ENCODE data around the gene SLC24A3. TPM values are rescaled to one million over a fixed set of nuclear protein-coding genes. Genes with fewer than 3 reads are reported as not detected.

SLC24A3 gene
- total RNA-seq, 1 experiment from 2014 or later = not detected

DNA sequence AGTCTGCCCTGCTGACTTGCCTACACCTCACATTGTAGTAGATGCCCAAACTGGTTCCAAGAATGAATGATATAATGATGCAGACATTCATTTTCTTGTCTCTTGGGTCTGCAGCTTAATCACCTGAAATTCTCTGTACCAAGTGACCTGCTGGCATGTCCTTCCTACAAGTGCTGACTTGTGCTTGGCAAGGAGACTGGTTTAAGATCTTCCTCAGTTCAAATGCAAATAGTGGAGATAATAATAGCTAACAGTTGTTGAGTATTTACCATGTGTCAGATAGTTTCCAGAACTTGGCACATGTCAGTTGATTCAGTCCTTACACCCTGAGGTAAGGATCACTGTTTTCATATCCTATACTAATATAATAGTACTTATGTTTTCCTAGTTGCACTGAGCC is 223.4 kb downstream of the SLC24A3 start:
- Histone ChIP-seq H3K79me2 (ENCODE audit: low read depth) (no peaks in the 10 kb centered on the region), H4K20me1 (ENCODE audit: insufficient read depth) (no peaks in the 10 kb centered on the region), H3F3A (ENCODE audit: insufficient read depth, low read depth) (no peaks in the 10 kb centered on the region), H3K36me3 (ENCODE audit: low read depth) (no peaks in the 10 kb centered on the region), H3K9me3 (ENCODE audit: insufficient read depth, low read depth) (no peaks in the 10 kb centered on the region), H3K27me3 (ENCODE audit: insufficient read depth, low read depth) (peaks cover 26% of the 10 kb centered on the region; the same call in 1 of the 2 replicates), H3K4me3 (no peak overlapping the region), H3K27ac (no peak overlapping the region), H3K9me2 (ENCODE audit: insufficient read depth) (no peaks in the 10 kb centered on the region), H3K4me1 (replicated peaks; ENCODE audit: insufficient read depth) (no peaks in the 10 kb centered on the region), H2AFZ (no peak overlapping the region), H3K4me2 (no peak overlapping the region)
- CTCF ChIA-PET = no interaction called here
- TF ChIP-seq, protein P1, sequence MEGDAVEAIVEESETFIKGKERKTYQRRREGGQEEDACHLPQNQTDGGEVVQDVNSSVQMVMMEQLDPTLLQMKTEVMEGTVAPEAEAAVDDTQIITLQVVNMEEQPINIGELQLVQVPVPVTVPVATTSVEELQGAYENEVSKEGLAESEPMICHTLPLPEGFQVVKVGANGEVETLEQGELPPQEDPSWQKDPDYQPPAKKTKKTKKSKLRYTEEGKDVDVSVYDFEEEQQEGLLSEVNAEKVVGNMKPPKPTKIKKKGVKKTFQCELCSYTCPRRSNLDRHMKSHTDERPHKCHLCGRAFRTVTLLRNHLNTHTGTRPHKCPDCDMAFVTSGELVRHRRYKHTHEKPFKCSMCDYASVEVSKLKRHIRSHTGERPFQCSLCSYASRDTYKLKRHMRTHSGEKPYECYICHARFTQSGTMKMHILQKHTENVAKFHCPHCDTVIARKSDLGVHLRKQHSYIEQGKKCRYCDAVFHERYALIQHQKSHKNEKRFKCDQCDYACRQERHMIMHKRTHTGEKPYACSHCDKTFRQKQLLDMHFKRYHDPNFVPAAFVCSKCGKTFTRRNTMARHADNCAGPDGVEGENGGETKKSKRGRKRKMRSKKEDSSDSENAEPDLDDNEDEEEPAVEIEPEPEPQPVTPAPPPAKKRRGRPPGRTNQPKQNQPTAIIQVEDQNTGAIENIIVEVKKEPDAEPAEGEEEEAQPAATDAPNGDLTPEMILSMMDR (conservative IDR thresholded peaks at IDR 0.05) = no peak
- TF ChIP-seq EZH2 (IDR thresholded peaks at IDR 0.05; ENCODE audit: low read depth) = no peak
- DNase-seq = no peak
- intact Hi-C loops (cut with micrococcal nuclease; ENCODE audit: unreplicated experiment) = no loop called here
- POLR2A ChIA-PET (ENCODE audit: unreplicated experiment) = no interaction called here
- BruUV-seq (replicated peaks) = no TSS peak

GRCh38 chr20:19438488-19438887 is 226.0 kb downstream of the SLC24A3 start:
- H3K4me3 ChIP-seq = no peak overlapping the region
- DNase-seq = no peak
- no peak overlapping the region for H3K27ac ChIP-seq
- H3K4me2 ChIP-seq = no peak overlapping the region
- H3K27me3 ChIP-seq (ENCODE audit: insufficient read depth, low read depth) = peaks cover 36% of the 10 kb centered on the region
- H4K20me1 ChIP-seq (ENCODE audit: insufficient read depth) = no peaks in the 10 kb centered on the region
- H3K4me1 ChIP-seq (replicated peaks; ENCODE audit: insufficient read depth) = no peaks in the 10 kb centered on the region
- no peak for TF ChIP-seq EZH2 (IDR thresholded peaks at IDR 0.05; ENCODE audit: low read depth)
- TF ChIP-seq, protein P1 (conservative IDR thresholded peaks at IDR 0.05) = no peak
- intact Hi-C loops (cut with micrococcal nuclease; ENCODE audit: unreplicated experiment) = no loop called here
- POLR2A ChIA-PET (ENCODE audit: unreplicated experiment) = no interaction called here
- CTCF ChIA-PET = no interaction called here
- H3K9me2 ChIP-seq (ENCODE audit: insufficient read depth) = no peaks in the 10 kb centered on the region
- H3F3A ChIP-seq (ENCODE audit: insufficient read depth, low read depth) = no peaks in the 10 kb centered on the region
- H3K36me3 ChIP-seq (ENCODE audit: low read depth) = no peaks in the 10 kb centered on the region
- H3K9me3 ChIP-seq (ENCODE audit: insufficient read depth, low read depth) = no peaks in the 10 kb centered on the region
- no TSS peak for BruUV-seq (replicated peaks)
- H3K79me2 ChIP-seq (ENCODE audit: low read depth) = no peaks in the 10 kb centered on the region
- no peak overlapping the region for H2AFZ ChIP-seq

DNA sequence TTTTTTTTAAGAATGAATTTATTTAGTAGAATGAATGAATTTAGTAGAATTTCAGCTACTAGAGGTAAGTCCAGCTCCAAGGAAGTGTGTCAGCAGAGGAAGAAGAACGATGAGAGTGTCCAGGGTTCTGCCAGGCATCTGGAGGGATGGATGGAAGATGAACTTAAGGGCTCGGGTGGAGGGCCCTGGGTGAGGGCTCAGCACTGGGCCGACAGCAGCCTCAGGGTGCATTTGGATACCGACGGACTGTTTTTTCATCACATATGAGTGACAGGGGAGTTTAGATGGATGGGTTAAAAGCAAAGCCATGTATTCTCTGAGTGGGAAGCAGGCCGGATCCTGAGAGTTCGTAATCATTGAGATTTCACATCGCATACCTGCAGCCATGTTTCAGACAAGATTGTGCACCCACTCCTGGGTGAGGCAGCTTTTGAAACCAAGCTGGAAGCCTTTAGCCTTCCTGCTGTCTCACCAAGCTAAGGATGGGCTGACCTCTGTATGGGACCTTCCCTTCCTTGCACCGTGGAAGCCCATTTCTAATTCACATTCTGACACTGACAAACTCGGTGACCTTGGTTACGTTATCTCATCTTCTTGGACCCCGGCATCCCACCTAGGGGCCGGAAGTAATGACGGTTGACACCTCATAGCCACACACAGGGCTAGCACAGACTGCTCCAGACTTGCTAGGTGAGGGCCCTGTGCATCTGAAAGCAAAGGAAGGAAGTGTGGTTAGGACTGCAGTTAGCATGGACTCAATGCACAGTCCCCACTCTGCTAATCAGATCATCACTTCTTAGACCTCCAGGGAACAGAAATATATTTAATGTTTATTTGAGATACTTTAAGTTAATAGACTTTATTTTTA is 228.5 kb downstream of the SLC24A3 start:
- CTCF ChIA-PET = no interaction called here

More for the DNA sequence above, 228.5 kb downstream of the SLC24A3 start:
- Histone ChIP-seq H3K9me2 (ENCODE audit: insufficient read depth) (no peaks in the 10 kb centered on the region), H3K36me3 (ENCODE audit: low read depth) (no peaks in the 10 kb centered on the region), H2AFZ (no peak overlapping the region), H3K4me1 (replicated peaks; ENCODE audit: insufficient read depth) (no peaks in the 10 kb centered on the region), H4K20me1 (ENCODE audit: insufficient read depth) (no peaks in the 10 kb centered on the region), H3K79me2 (ENCODE audit: low read depth) (no peaks in the 10 kb centered on the region), H3F3A (ENCODE audit: insufficient read depth, low read depth) (no peaks in the 10 kb centered on the region), H3K4me3 (no peak overlapping the region), H3K27ac (no peak overlapping the region), H3K27me3 (ENCODE audit: insufficient read depth, low read depth) (peaks cover 33% of the 10 kb centered on the region), H3K4me2 (no peak overlapping the region), H3K9me3 (ENCODE audit: insufficient read depth, low read depth) (no peaks in the 10 kb centered on the region)
- BruUV-seq (replicated peaks) = no TSS peak
- no peak for TF ChIP-seq EZH2 (IDR thresholded peaks at IDR 0.05; ENCODE audit: low read depth)
- TF ChIP-seq, protein P1 (conservative IDR thresholded peaks at IDR 0.05) = no peak
- intact Hi-C loops (cut with micrococcal nuclease; ENCODE audit: unreplicated experiment) = no loop called here
- POLR2A ChIA-PET (ENCODE audit: unreplicated experiment) = no interaction called here
- DNase-seq = no peak

All from PC-9 (cell line).